A673 (cell line): Measurements from ENCODE around the gene FAM229A.

Experiments used
- EZH2 ChIP-seq: fragments of 200-600 bp; sonication (generic); IDR thresholded peaks from 2 replicates; pipeline ENCODE4 v1.6.1; 2017; ENCODE audit warnings: borderline replicate concordance, low read depth, mild to moderate bottlenecking, mixed read lengths, antibody characterized with exemption, low read length; ENCODE audit not compliant: poor library complexity, severe bottlenecking
- TF ChIP-seq, protein P1 (sequence below): fragments of 300-800, 200-600 bp; sonication (generic); conservative IDR thresholded peaks from 2 replicates; pipeline ENCODE4 v1.5.1; 2017; ENCODE audit warnings: low read depth, mild to moderate bottlenecking, antibody characterized with exemption, low read length, moderate library complexity, mixed read lengths

DNA sequence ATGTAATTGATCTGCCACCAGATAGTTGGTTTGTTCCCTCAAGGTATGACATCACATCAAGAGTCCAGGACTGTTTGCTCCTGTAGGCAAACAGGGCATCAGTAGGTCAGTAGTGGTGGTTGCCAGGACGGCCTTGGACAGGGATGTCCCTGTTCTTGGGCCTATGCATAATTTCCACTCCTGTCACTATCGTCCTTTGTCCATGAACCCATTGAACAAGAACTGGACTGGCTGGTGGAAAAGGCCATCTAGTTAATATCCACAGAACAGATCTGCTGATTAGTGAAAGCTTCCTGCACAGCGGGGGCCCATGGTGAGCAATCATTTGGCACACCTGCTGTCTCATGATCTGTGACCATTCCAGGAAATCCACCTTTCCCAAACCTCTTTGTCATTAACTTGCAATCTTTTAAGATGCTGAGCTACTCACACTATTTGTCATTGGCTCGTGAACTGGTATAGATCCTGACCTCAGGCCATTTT lies 44.4 kb upstream of the FAM229A start:
- TF ChIP-seq, protein P1, sequence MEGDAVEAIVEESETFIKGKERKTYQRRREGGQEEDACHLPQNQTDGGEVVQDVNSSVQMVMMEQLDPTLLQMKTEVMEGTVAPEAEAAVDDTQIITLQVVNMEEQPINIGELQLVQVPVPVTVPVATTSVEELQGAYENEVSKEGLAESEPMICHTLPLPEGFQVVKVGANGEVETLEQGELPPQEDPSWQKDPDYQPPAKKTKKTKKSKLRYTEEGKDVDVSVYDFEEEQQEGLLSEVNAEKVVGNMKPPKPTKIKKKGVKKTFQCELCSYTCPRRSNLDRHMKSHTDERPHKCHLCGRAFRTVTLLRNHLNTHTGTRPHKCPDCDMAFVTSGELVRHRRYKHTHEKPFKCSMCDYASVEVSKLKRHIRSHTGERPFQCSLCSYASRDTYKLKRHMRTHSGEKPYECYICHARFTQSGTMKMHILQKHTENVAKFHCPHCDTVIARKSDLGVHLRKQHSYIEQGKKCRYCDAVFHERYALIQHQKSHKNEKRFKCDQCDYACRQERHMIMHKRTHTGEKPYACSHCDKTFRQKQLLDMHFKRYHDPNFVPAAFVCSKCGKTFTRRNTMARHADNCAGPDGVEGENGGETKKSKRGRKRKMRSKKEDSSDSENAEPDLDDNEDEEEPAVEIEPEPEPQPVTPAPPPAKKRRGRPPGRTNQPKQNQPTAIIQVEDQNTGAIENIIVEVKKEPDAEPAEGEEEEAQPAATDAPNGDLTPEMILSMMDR: no peak
- no peak for TF ChIP-seq EZH2
